Fibroblast of lung (primary cell): Measurements from ENCODE around the gene MLIP. TPM values are rescaled to one million over a fixed set of nuclear protein-coding genes. Genes with fewer than 3 reads are reported as not detected.

Experiments used
- DNase-seq, 2 donors: peaks; one replicate each; pipeline versions ENCODE4 v3.0.0 to v3.0.0-alpha.2; 2010; ENCODE audit warnings: low read depth in 2 of 2
- H2AFZ ChIP-seq: 2 replicates; pipeline ENCODE4 v1.5.1; 2012; ENCODE audit warnings: low read length, control low read depth, inconsistent platforms
- H3K27ac ChIP-seq: 2 replicates; pipeline ENCODE4 v1.5.1; 2011; ENCODE audit warnings: low read length, control low read depth; ENCODE audit not compliant: insufficient read depth
- H3K27me3 ChIP-seq: 2 replicates; pipeline ENCODE4 v1.5.1; 2011; ENCODE audit warnings: mild to moderate bottlenecking, low read length; ENCODE audit not compliant: control insufficient read depth, insufficient read depth
- H3K36me3 ChIP-seq: 2 replicates; pipeline ENCODE4 v1.5.1; 2011; ENCODE audit warnings: low read length; ENCODE audit not compliant: control insufficient read depth, insufficient read depth
- H3K4me1 ChIP-seq: 2 replicates; pipeline ENCODE4 v1.5.1; 2011; ENCODE audit warnings: low read length; ENCODE audit not compliant: control insufficient read depth, insufficient read depth; ENCODE audit errors: extremely low read depth
- H3K4me2 ChIP-seq: 2 replicates; pipeline ENCODE4 v1.5.1; 2011; ENCODE audit warnings: low read length, control low read depth; ENCODE audit not compliant: insufficient read depth; ENCODE audit errors: extremely low read depth
- H3K4me3 ChIP-seq, 4 experiments: fragments of 200-600 bp in 1 of 4; sonication (generic) in 1 of 4; replicated peaks in 1 of 4; 2 replicates each; pipeline ENCODE4 v1.5.1; 2011 to 2016; ENCODE audit warnings: low read length in 4 of 4, low read depth in 3 of 4, mild to moderate bottlenecking in 3 of 4, control low read depth in 2 of 4, inconsistent platforms in 1 of 4, mixed read lengths in 1 of 4; ENCODE audit not compliant: insufficient read depth in 1 of 4; ENCODE audit errors: control extremely low read depth in 1 of 4
- H3K79me2 ChIP-seq: 2 replicates; pipeline ENCODE4 v1.5.1; 2012; ENCODE audit warnings: mild to moderate bottlenecking, low read length, inconsistent platforms; ENCODE audit not compliant: control insufficient read depth, insufficient read depth
- H3K9ac ChIP-seq: 2 replicates; pipeline ENCODE4 v1.5.1; 2011; ENCODE audit warnings: mild to moderate bottlenecking, low read length, control low read depth; ENCODE audit not compliant: insufficient read depth
- H3K9me3 ChIP-seq: 2 replicates; pipeline ENCODE4 v1.5.1; 2012; ENCODE audit warnings: low read depth, low read length; ENCODE audit not compliant: control insufficient read depth, insufficient read depth
- H4K20me1 ChIP-seq: 2 replicates; pipeline ENCODE4 v1.5.1; 2011; ENCODE audit warnings: low read length; ENCODE audit not compliant: control insufficient read depth, insufficient read depth; ENCODE audit errors: extremely low read depth
- CTCF ChIP-seq, 2 donors: IDR thresholded peaks in 1 of 2; conservative IDR thresholded peaks in 1 of 2; 1 replicate in 1 of 2; 2 replicates in 1 of 2; pipeline ENCODE4 v1.5.1; 2011 to 2012; ENCODE audit warnings: low read length in 2 of 2, control low read depth in 1 of 2, inconsistent platforms in 1 of 2, low read depth in 1 of 2, mild to moderate bottlenecking in 1 of 2
- EZH2 ChIP-seq: IDR thresholded peaks from 2 replicates; pipeline ENCODE4 v1.5.1; 2012; ENCODE audit warnings: low read length, control low read depth, mild to moderate bottlenecking; ENCODE audit errors: missing control alignments
- polyA plus RNA-seq, 2 donors: library from polyadenylated mRNA; depleted of rRNA in 1 of 2; stranded (reverse) in 1 of 2; unstranded in 1 of 2; fragments of >200 nt; gene quantifications; 2 replicates each; pipeline ENCODE4 v1.2.1, GENCODE V29; 2011 to 2012; ENCODE audit warnings: missing spikeins in 1 of 2
- total RNA-seq: library from RNA; depleted of rRNA; stranded (reverse); fragments of >200 nt; gene quantifications from 2 replicates; pipeline ENCODE4 v1.2.1, GENCODE V29; 2014

MLIP gene
- total and polyA plus RNA-seq, 2 donors (not counting 1 experiment from before 2014, with no cell fraction given) = 0.07 TPM; not detected in 1

- H4K20me1 ChIP-seq = no peaks in the 10 kb centered on the region
- no peak overlapping the region for H3K9ac ChIP-seq
- H3K9me3 ChIP-seq = no peaks in the 10 kb centered on the region
- no peaks in the 10 kb centered on the region for H3K79me2 ChIP-seq
- no peaks in the 10 kb centered on the region for H3K36me3 ChIP-seq
- TF ChIP-seq CTCF (conservative IDR thresholded peaks at IDR 0.05 in 1 of 2, IDR thresholded peaks at IDR 0.05 in 1 of 2; ENCODE audit: low read depth in 1 of 2, low read length in 2 of 2) = no peak
- TF ChIP-seq EZH2 = no peak
- H3K27ac ChIP-seq = no peak overlapping the region
- no peaks in the 10 kb centered on the region for H3K27me3 ChIP-seq
- DNase-seq = no peak
- no peaks in the 10 kb centered on the region for H3K4me1 ChIP-seq
- no peak overlapping the region for H3K4me3 ChIP-seq
- no peak overlapping the region for H3K4me2 ChIP-seq
- no peak overlapping the region for H2AFZ ChIP-seq
These were observed 15.5 kb upstream of the MLIP start for GRCh38 chr6:54095723-54096122.

- Histone ChIP-seq H3K9me3 (no peaks in the 10 kb centered on the region), H3K4me3 (no peak overlapping the region), H3K79me2 (no peaks in the 10 kb centered on the region), H4K20me1 (no peaks in the 10 kb centered on the region), H3K4me2 (no peak overlapping the region), H3K36me3 (no peaks in the 10 kb centered on the region), H3K9ac (no peak overlapping the region), H3K27me3 (no peaks in the 10 kb centered on the region), H2AFZ (no peak overlapping the region), H3K27ac (no peak overlapping the region), H3K4me1 (no peaks in the 10 kb centered on the region)
- TF ChIP-seq EZH2 = no peak
- no peak for TF ChIP-seq CTCF (conservative IDR thresholded peaks at IDR 0.05 in 1 of 2, IDR thresholded peaks at IDR 0.05 in 1 of 2; ENCODE audit: low read depth in 1 of 2, low read length in 2 of 2)
- no peak for DNase-seq
These were observed 14.4 kb upstream of the MLIP start for GRCh38 chr6:54096811-54097210.

- H3K27ac ChIP-seq = no peak overlapping the region
These were observed 13.5 kb upstream of the MLIP start for GRCh38 chr6:54097753-54098152.

More at GRCh38 chr6:54097753-54098152, 13.5 kb upstream of the MLIP start:
- TF ChIP-seq EZH2 = no peak
- TF ChIP-seq CTCF (conservative IDR thresholded peaks at IDR 0.05 in 1 of 2, IDR thresholded peaks at IDR 0.05 in 1 of 2; ENCODE audit: low read depth in 1 of 2, low read length in 2 of 2) = no peak
- Histone ChIP-seq H3K27me3 (no peaks in the 10 kb centered on the region), H4K20me1 (no peaks in the 10 kb centered on the region), H3K9me3 (no peaks in the 10 kb centered on the region), H3K4me2 (no peak overlapping the region), H3K4me1 (no peaks in the 10 kb centered on the region), H2AFZ (no peak overlapping the region), H3K79me2 (no peaks in the 10 kb centered on the region), H3K4me3 (no peak overlapping the region), H3K9ac (no peak overlapping the region), H3K36me3 (no peaks in the 10 kb centered on the region)
- no peak for DNase-seq
